Measurements from ENCODE around the gene RPS21.

- TF ChIP-seq HLTF (IDR thresholded peaks at IDR 0.05) (no peak), GTF2E2 (tag; IDR thresholded peaks at IDR 0.05) (no peak), EZH2 (IDR thresholded peaks at IDR 0.05; ENCODE audit: borderline replicate concordance, low read depth, low read length) (no peak), MED1 (CRISPR knock-in tag; IDR thresholded peaks at IDR 0.05; ENCODE audit: borderline replicate concordance) (no peak), CREB1 (IDR thresholded peaks at IDR 0.05) (no peak), CREB1 (CRISPR knock-in tag; IDR thresholded peaks at IDR 0.05) (no peak), POLR2A (conservative IDR thresholded peaks at IDR 0.05) (no peak), ZBTB49 (CRISPR knock-in tag; IDR thresholded peaks at IDR 0.05; ENCODE audit: borderline replicate concordance) (no peak), SIN3A (IDR thresholded peaks at IDR 0.05; ENCODE audit: borderline replicate concordance in 2 of 2, control insufficient read depth in 1 of 2, low read depth in 2 of 2, low read length in 2 of 2) (no peak)
- TF ChIP-seq, protein P1, sequence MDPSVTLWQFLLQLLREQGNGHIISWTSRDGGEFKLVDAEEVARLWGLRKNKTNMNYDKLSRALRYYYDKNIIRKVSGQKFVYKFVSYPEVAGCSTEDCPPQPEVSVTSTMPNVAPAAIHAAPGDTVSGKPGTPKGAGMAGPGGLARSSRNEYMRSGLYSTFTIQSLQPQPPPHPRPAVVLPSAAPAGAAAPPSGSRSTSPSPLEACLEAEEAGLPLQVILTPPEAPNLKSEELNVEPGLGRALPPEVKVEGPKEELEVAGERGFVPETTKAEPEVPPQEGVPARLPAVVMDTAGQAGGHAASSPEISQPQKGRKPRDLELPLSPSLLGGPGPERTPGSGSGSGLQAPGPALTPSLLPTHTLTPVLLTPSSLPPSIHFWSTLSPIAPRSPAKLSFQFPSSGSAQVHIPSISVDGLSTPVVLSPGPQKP (CRISPR knock-in tag; IDR thresholded peaks at IDR 0.05) = no peak
- TF ChIP-seq, protein P2, sequence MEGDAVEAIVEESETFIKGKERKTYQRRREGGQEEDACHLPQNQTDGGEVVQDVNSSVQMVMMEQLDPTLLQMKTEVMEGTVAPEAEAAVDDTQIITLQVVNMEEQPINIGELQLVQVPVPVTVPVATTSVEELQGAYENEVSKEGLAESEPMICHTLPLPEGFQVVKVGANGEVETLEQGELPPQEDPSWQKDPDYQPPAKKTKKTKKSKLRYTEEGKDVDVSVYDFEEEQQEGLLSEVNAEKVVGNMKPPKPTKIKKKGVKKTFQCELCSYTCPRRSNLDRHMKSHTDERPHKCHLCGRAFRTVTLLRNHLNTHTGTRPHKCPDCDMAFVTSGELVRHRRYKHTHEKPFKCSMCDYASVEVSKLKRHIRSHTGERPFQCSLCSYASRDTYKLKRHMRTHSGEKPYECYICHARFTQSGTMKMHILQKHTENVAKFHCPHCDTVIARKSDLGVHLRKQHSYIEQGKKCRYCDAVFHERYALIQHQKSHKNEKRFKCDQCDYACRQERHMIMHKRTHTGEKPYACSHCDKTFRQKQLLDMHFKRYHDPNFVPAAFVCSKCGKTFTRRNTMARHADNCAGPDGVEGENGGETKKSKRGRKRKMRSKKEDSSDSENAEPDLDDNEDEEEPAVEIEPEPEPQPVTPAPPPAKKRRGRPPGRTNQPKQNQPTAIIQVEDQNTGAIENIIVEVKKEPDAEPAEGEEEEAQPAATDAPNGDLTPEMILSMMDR (IDR thresholded peaks at IDR 0.05 in 2 of 3, conservative IDR thresholded peaks at IDR 0.05 in 1 of 3; ENCODE audit: insufficient read depth in 2 of 3, low read depth in 1 of 3, low read length in 3 of 3) = no peak
- TF ChIP-seq, protein P3, sequence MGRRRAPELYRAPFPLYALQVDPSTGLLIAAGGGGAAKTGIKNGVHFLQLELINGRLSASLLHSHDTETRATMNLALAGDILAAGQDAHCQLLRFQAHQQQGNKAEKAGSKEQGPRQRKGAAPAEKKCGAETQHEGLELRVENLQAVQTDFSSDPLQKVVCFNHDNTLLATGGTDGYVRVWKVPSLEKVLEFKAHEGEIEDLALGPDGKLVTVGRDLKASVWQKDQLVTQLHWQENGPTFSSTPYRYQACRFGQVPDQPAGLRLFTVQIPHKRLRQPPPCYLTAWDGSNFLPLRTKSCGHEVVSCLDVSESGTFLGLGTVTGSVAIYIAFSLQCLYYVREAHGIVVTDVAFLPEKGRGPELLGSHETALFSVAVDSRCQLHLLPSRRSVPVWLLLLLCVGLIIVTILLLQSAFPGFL (CRISPR knock-in tag; IDR thresholded peaks at IDR 0.05) = no peak
Observed at GRCh38 chr20:62436692-62437091, 49.8 kb downstream of the RPS21 start.
